Tibial artery (tissue), 4 donors: ENCODE results near the gene USP1.

ENCODE experiments used
- DNase-seq, 2 donors: peaks; one replicate each; pipeline ENCODE4 v3.0.0-alpha.2; 2019
- H3K27ac ChIP-seq, 2 donors: fragments of 200-600 bp; sonication (generic) in 1 of 2; 1 replicate in 1 of 2; 2 replicates in 1 of 2; pipeline ENCODE4 v1.5.1; 2018 to 2019; ENCODE audit warnings: mild to moderate bottlenecking in 1 of 2
- H3K27me3 ChIP-seq, 2 donors: fragments of 200-600 bp; sonication (generic) in 1 of 2; one replicate each; pipeline versions ENCODE4 v1.5.1 to v1.6.0; 2016 to 2019
- H3K36me3 ChIP-seq, 3 donors: fragments of 200-600 bp; sonication (generic) in 2 of 3; one replicate each; pipeline ENCODE4 v1.5.1; 2016 to 2019; ENCODE audit warnings: mild to moderate bottlenecking in 2 of 3
- H3K4me1 ChIP-seq, 4 donors: fragments of 200-600 bp; sonication (generic) in 2 of 4; 1 replicate in 3 of 4; 2 replicates in 1 of 4; pipeline ENCODE4 v1.5.1; 2016 to 2019
- H3K4me3 ChIP-seq, 2 donors: fragments of 200-600 bp; sonication (generic) in 1 of 2; 1 replicate in 1 of 2; 2 replicates in 1 of 2; pipeline ENCODE4 v1.5.1; 2018 to 2019; ENCODE audit warnings: mild to moderate bottlenecking in 2 of 2
- H3K9me3 ChIP-seq, 3 donors: fragments of 200-600 bp; sonication (generic) in 1 of 3; one replicate each; pipeline ENCODE4 v1.5.1; 2016 to 2019
- intact Hi-C: fragments of 100-400 bp; cut with DNase I; formaldehyde crosslinking; loops from one replicate; pipeline ENCODE4 v1.15.0; 2023; ENCODE audit warnings: low total_unique reads
- TF ChIP-seq, protein P1 (sequence below), 2 experiments: fragments of 200-600 bp in 1 of 2; fragments of 450-650 bp in 1 of 2; IDR thresholded peaks; one replicate each; pipeline ENCODE4 v1.5.1; 2017 to 2019; ENCODE audit warnings: antibody characterized with exemption in 2 of 2, mild to moderate bottlenecking in 1 of 2, moderate library complexity in 1 of 2

Gene USP1

DNA sequence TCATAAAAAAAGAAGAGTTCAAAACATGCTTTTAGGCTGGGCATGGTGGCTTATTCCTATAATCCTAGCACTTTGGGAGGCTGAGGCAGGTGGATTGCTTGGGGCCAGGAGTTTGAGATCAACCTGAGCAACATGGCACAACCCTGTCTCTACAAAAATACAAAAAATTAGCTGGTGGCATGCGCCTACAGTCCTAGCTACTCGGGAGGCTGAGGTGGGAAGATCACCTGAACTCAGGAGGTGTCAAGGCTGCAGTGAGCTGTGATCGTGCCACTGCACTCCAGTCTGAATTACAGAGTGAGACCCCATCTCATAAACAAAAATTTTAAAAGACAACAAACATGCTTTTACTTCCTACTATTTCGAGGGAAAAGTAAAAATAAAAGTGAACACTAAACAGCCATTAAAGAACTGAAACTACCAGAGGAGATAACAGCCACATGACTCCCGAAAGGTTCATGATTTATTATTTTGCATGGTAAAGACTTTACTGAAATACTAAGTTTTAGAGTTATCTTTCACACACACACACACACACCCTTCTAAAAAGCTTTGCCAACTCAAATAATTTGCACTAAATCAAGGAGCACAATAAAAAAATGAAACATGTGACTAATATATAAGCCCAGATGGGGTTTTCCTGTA lies 48.1 kb downstream of the USP1 start:
- H3K27ac ChIP-seq = no peak overlapping the region
- peaks cover 3 to 34% (median 24%) of the 10 kb centered on the region in 3 donors for H3K36me3 ChIP-seq
- no peak overlapping the region for H3K4me3 ChIP-seq
- no peaks in the 10 kb centered on the region for H3K27me3 ChIP-seq
- H3K9me3 ChIP-seq = no peaks in the 10 kb centered on the region
- DNase-seq = no peak
- intact Hi-C loops = no loop called here
- TF ChIP-seq, protein P1, sequence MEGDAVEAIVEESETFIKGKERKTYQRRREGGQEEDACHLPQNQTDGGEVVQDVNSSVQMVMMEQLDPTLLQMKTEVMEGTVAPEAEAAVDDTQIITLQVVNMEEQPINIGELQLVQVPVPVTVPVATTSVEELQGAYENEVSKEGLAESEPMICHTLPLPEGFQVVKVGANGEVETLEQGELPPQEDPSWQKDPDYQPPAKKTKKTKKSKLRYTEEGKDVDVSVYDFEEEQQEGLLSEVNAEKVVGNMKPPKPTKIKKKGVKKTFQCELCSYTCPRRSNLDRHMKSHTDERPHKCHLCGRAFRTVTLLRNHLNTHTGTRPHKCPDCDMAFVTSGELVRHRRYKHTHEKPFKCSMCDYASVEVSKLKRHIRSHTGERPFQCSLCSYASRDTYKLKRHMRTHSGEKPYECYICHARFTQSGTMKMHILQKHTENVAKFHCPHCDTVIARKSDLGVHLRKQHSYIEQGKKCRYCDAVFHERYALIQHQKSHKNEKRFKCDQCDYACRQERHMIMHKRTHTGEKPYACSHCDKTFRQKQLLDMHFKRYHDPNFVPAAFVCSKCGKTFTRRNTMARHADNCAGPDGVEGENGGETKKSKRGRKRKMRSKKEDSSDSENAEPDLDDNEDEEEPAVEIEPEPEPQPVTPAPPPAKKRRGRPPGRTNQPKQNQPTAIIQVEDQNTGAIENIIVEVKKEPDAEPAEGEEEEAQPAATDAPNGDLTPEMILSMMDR (IDR thresholded peaks at IDR 0.05) = no peak
- no peaks in the 10 kb centered on the region for H3K4me1 ChIP-seq

DNA sequence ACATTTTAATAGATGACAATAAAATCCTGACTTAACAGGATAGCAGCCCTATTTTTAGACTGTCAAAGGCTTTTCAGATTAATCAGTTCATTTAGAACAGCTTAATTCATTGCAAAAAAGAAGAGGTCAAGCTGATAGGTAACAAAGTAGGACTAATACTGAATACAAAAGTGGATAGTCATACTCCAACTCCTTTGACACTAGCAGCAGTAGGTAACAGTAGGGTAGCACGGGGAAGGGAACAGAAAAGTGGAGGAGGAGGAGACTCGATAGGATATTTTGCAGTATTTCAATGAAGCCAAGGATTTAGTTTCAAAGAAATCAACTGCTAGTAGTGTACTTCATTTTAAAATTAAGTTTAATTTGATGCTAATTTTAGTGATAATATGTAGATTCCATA lies 51.1 kb downstream of the USP1 start:
- Histone ChIP-seq H3K36me3 (peaks cover 14 to 58% (median 39%) of the 10 kb centered on the region in 3 donors), H3K27me3 (no peaks in the 10 kb centered on the region), H3K9me3 (no peaks in the 10 kb centered on the region), H3K4me3 (no peak overlapping the region), H3K4me1 (no peaks in the 10 kb centered on the region), H3K27ac (no peak overlapping the region)
- intact Hi-C loops = no loop called here
- DNase-seq = no peak
- TF ChIP-seq, protein P1 (IDR thresholded peaks at IDR 0.05) = no peak

DNA sequence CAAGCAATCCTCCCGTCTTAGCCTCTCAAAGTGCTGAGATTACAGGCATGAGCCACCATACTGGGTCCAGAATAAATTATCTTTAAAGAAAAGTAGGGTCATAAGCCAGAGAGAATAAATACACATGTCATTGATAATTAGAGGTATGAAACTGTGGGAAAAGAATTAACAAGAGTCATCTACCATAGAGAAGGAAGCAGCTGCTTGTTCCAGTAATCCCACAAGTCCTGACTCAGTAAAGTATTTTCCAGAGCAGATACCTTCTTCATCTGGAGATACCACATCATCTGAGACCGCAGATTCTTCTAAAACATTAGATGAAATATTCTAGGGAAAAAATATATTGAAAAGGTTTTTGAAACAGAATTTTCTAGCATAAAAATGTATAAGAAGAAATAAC lies 55.7 kb downstream of the USP1 start:
- intact Hi-C loops = no loop called here
- no peaks in the 10 kb centered on the region for H3K9me3 ChIP-seq
- H3K27me3 ChIP-seq = no peaks in the 10 kb centered on the region
- no peak overlapping the region for H3K27ac ChIP-seq
- no peak for DNase-seq
- H3K4me1 ChIP-seq = no peaks in the 10 kb centered on the region
- H3K36me3 ChIP-seq = peaks cover 35 to 75% (median 58%) of the 10 kb centered on the region in 3 donors
- TF ChIP-seq, protein P1 (IDR thresholded peaks at IDR 0.05) = no peak
- no peak overlapping the region for H3K4me3 ChIP-seq

DNA sequence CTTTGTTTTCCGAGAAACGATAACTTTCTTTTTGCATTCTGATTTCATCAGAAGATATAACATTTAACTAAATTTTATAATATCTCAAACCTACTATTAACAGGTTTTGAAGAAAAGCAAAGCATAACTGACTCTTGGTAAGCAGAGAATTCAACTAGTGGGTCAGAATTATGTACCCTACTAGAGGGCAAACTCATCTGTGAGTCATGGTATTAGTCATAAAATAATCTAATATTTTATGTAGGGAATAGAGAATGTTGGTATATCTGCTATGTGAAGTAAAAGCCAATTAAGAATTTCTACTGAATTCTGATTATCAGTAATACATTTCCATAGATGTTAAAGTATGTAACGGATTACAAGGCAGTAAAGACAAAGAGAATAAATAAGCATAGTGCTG lies 56.8 kb downstream of the USP1 start:
- intact Hi-C loops = no loop called here
- DNase-seq = no peak
- H3K9me3 ChIP-seq = no peaks in the 10 kb centered on the region
- H3K27ac ChIP-seq = no peak overlapping the region
- no peak overlapping the region for H3K4me3 ChIP-seq
- no peaks in the 10 kb centered on the region for H3K4me1 ChIP-seq
- H3K27me3 ChIP-seq = no peaks in the 10 kb centered on the region
- TF ChIP-seq, protein P1 (IDR thresholded peaks at IDR 0.05) = no peak
- H3K36me3 ChIP-seq = peaks cover 35 to 68% (median 54%) of the 10 kb centered on the region in 3 donors

DNA sequence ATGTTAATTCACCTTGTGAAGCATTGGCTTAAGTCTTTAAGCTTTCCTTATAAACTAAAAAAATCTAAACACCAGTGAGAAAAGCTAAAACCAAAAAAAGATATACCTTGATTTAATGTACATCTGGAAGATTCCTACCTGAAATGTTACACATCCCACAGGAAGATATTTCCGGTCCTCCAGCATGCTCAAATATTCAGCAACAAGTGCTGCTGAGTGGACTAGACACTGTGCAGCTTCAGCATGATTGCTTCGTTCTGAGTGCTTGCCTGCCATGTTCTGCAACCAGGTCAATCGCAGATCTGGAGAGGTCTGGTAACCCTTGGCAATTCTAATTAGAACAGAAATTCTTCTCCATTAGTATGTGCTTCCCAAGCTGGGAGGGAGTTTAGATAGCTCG lies 57.3 kb downstream of the USP1 start:
- Histone ChIP-seq H3K4me1 (no peaks in the 10 kb centered on the region), H3K4me3 (no peak overlapping the region), H3K27ac (no peak overlapping the region), H3K36me3 (peaks cover 32 to 64% (median 49%) of the 10 kb centered on the region in 3 donors), H3K27me3 (no peaks in the 10 kb centered on the region), H3K9me3 (no peaks in the 10 kb centered on the region)
- DNase-seq = no peak
- TF ChIP-seq, protein P1 (IDR thresholded peaks at IDR 0.05) = no peak
- intact Hi-C loops = no loop called here

DNA sequence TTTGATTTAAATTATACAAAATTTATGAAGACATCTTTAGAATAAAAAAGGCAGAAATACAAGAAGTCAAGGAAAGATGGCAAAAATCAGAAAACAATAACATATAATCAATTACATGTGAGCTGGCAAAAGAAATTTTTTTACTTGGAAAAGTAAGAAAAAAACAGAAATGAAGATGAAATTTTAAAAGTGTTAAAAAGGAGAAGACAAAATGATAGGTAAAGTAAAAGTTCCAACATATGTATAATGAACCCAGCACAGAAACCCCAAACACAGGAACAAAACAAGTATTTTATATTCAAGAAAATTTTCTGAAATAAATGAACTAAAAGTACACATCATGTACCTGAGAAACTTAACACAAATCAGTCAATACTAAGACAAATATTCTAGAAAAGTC lies 63.4 kb downstream of the USP1 start:
- Histone ChIP-seq H3K9me3 (no peaks in the 10 kb centered on the region), H3K27ac (no peak overlapping the region), H3K4me1 (no peaks in the 10 kb centered on the region), H3K4me3 (no peak overlapping the region), H3K27me3 (no peaks in the 10 kb centered on the region), H3K36me3 (peaks cover 14 to 25% (median 15%) of the 10 kb centered on the region in 3 donors)
- TF ChIP-seq, protein P1 (IDR thresholded peaks at IDR 0.05) = no peak
- intact Hi-C loops = no loop called here
- no peak for DNase-seq
